ENCODE results near the gene PPID. TPM values are rescaled to one million over a fixed set of nuclear protein-coding genes. Genes with fewer than 3 reads are reported as not detected.

The PPID gene
- total RNA-seq, 1 experiment from 2014 or later = 34.4 TPM

DNA sequence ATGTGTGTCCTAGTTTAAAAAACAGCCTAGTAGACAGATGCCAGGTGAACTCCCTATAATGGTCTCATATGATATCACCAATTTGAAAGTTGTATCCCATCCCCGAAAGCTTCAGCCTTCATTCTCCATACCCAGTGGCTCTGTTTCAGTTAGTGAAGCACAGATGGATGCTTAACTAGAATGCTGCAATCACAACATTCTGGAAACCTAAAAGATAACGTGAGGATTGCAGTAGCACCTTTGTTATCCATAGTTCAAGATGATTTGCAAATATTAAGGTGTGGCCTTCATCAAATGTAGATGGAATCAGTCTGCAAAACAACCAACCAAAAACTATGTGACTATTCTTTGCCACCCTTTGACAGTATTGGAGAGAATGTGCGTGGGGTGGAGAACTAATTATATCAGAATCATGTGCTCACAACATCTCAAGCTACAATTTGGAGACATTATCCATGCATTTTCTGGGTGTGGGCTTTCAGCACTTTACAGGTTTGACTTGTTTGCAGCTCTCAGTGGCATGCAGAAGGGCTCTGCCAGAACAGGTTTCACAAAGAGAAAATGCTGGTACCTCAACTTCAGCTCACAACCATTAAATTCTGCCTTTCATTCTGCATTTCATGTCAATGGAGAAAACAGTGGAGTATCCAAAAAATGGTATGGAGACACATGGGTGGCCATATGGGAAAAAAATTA is 18.3 kb upstream of the PPID start:
- no TSS peak for BruUV-seq (replicated peaks)
- no peaks in the 10 kb centered on the region for H3K27me3 Mint-ChIP-seq (ENCODE audit: unreplicated experiment)
- H3K36me3 Mint-ChIP-seq (ENCODE audit: insufficient read depth, unreplicated experiment) = no peaks in the 10 kb centered on the region
- TF ChIP-seq, protein P1, sequence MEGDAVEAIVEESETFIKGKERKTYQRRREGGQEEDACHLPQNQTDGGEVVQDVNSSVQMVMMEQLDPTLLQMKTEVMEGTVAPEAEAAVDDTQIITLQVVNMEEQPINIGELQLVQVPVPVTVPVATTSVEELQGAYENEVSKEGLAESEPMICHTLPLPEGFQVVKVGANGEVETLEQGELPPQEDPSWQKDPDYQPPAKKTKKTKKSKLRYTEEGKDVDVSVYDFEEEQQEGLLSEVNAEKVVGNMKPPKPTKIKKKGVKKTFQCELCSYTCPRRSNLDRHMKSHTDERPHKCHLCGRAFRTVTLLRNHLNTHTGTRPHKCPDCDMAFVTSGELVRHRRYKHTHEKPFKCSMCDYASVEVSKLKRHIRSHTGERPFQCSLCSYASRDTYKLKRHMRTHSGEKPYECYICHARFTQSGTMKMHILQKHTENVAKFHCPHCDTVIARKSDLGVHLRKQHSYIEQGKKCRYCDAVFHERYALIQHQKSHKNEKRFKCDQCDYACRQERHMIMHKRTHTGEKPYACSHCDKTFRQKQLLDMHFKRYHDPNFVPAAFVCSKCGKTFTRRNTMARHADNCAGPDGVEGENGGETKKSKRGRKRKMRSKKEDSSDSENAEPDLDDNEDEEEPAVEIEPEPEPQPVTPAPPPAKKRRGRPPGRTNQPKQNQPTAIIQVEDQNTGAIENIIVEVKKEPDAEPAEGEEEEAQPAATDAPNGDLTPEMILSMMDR (IDR thresholded peaks at IDR 0.05; ENCODE audit: unreplicated experiment) = no peak
- DNase-seq = no peak
- H3K4me3 Mint-ChIP-seq (ENCODE audit: low read depth, unreplicated experiment) = no peak overlapping the region
- no peaks in the 10 kb centered on the region for H3K4me1 Mint-ChIP-seq (ENCODE audit: low read depth, unreplicated experiment)
- CTCF ChIA-PET = interaction anchor here (0.7 kb wide), 1 partner anchor 42 kb away, joined by 4 read pairs; no protein-coding TSS in a partner anchor
- no peak overlapping the region for H3K27ac Mint-ChIP-seq (ENCODE audit: unreplicated experiment)
- intact Hi-C loops (cut with micrococcal nuclease; ENCODE audit: unreplicated experiment) = no loop called here
- no peaks in the 10 kb centered on the region for H3K9me3 Mint-ChIP-seq (ENCODE audit: low read depth, unreplicated experiment)

DNA sequence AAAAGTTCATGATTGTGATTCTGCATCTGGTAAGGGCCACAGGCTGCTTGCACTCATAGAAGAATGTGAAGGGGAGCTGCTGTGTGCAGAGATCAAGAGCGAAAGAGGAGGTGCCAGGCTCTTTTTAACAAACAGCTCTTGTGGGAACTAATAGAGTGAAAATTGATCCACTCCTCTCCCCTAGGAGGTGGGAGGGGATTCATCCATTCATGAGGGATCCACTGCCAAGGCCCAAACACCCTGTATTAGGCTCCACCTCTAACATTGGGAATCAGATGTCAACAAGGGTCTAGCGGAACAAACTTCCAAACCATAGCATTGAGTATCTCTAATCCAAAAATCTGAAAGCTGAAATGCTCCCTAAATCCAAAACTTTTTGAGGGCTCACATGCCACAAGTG is 16.4 kb upstream of the PPID start:
- H3K27me3 Mint-ChIP-seq (ENCODE audit: unreplicated experiment) = no peaks in the 10 kb centered on the region

DNA sequence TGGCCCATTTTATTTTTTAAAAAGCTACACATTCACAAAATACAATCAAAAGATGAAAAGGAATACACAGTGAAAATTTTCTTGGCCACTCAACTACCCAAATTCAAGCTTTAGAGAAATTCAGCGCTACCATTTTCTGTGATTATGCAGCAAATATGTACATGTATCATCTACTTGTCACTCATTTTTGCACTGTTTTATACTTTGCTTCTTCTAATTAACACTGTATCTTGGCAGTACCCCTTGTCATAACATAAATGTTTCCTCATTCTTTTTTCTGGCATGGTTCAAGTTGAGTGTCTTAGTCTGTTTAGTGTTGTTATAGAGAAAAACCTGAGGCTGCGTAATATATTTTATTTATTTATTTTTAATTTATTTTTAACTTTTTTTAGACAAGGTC is 15.7 kb upstream of the PPID start:
- Mint-ChIP-seq H3K27ac (ENCODE audit: unreplicated experiment) (no peak overlapping the region), H3K4me1 (ENCODE audit: low read depth, unreplicated experiment) (no peaks in the 10 kb centered on the region), H3K36me3 (ENCODE audit: insufficient read depth, unreplicated experiment) (no peaks in the 10 kb centered on the region), H3K27me3 (ENCODE audit: unreplicated experiment) (no peaks in the 10 kb centered on the region), H3K9me3 (ENCODE audit: low read depth, unreplicated experiment) (no peaks in the 10 kb centered on the region), H3K4me3 (ENCODE audit: low read depth, unreplicated experiment) (no peak overlapping the region)
- no peak for DNase-seq
- TF ChIP-seq, protein P1 (IDR thresholded peaks at IDR 0.05; ENCODE audit: unreplicated experiment) = no peak
- intact Hi-C loops (cut with micrococcal nuclease; ENCODE audit: unreplicated experiment) = loop anchor here (10.0 kb wide), 1 partner anchor 436 kb away; no protein-coding TSS in a partner anchor
- CTCF ChIA-PET = no interaction called here
- BruUV-seq (replicated peaks) = no TSS peak

More for the DNA sequence above, 16.4 kb upstream of the PPID start:
- Mint-ChIP-seq H3K4me3 (ENCODE audit: low read depth, unreplicated experiment) (no peak overlapping the region), H3K27ac (ENCODE audit: unreplicated experiment) (no peak overlapping the region), H3K36me3 (ENCODE audit: insufficient read depth, unreplicated experiment) (no peaks in the 10 kb centered on the region), H3K4me1 (ENCODE audit: low read depth, unreplicated experiment) (no peaks in the 10 kb centered on the region), H3K9me3 (ENCODE audit: low read depth, unreplicated experiment) (no peaks in the 10 kb centered on the region)
- CTCF ChIA-PET = no interaction called here
- DNase-seq = no peak
- no TSS peak for BruUV-seq (replicated peaks)
- TF ChIP-seq, protein P1 (IDR thresholded peaks at IDR 0.05; ENCODE audit: unreplicated experiment) = no peak
- intact Hi-C loops (cut with micrococcal nuclease; ENCODE audit: unreplicated experiment) = loop anchor here (10.0 kb wide), 1 partner anchor 435 kb away; no protein-coding TSS in a partner anchor

DNA sequence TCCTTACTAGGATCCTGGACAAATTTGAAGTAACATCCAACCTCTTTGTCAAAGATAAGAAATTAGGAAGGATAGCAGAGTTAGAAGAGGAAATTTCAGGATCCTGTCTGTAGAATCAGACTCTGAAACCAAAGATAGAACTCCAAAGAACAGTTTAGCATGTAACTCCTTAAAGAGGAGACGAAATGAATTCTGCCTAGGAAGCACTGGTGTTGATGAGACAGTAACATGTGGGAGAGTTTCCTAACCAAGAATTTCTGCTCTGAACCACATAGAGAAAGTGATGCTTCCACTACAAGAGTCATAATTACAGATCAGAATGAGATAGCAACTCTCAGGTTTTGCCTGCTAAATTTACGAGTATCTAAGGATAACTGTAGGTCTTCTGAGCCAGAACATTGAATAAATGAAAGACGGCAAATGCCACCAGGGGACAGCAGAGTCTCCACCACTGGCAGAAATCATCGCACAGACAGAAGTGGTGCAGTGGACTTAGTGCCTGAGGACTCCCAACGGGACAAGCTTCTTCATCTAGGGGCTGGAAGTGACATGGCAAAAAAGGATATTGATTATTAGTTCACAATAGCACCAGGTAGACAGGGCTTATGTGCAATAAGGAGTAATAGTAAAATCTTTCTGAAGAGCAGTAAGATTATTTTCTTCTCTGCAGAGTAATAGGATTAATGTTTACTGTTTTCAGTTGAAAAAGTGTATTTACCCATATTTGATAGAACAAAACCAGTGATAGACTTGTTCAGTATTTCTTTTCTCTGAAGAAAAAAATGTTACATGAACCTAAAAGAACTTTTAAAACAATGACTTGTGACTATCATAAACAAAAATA is 6.7 kb upstream of the PPID start:
- H3K4me1 Mint-ChIP-seq (ENCODE audit: low read depth, unreplicated experiment) = no peaks in the 10 kb centered on the region
- H3K27me3 Mint-ChIP-seq (ENCODE audit: unreplicated experiment) = no peaks in the 10 kb centered on the region
- no peaks in the 10 kb centered on the region for H3K36me3 Mint-ChIP-seq (ENCODE audit: insufficient read depth, unreplicated experiment)
- TF ChIP-seq, protein P1 (IDR thresholded peaks at IDR 0.05; ENCODE audit: unreplicated experiment) = peak; percentile 39
- H3K9me3 Mint-ChIP-seq (ENCODE audit: low read depth, unreplicated experiment) = no peaks in the 10 kb centered on the region
- peak; percentile 50 for DNase-seq
- no peak overlapping the region for H3K4me3 Mint-ChIP-seq (ENCODE audit: low read depth, unreplicated experiment)
- no peak overlapping the region for H3K27ac Mint-ChIP-seq (ENCODE audit: unreplicated experiment)
- intact Hi-C loops (cut with micrococcal nuclease; ENCODE audit: unreplicated experiment) = loop anchor here (1.0 to 10.0 kb wide), 5 partner anchors 42 to 725 kb away; no protein-coding TSS in a partner anchor
- CTCF ChIA-PET = interaction anchor here (1.0 kb wide), 1 partner anchor 115 kb away, joined by 3 read pairs; no protein-coding TSS in a partner anchor
- BruUV-seq (replicated peaks) = no TSS peak
